Gastroesophageal sphincter (tissue), 4 donors: ENCODE results near the gene DECR2. TPM values are rescaled to one million over a fixed set of nuclear protein-coding genes. Genes with fewer than 3 reads are reported as not detected.

ENCODE experiments used
- ATAC-seq: fragments of 150-250 bp; one replicate; pipeline ENCODE4 v1.9.1; 2016; ENCODE audit warnings: mild to moderate bottlenecking, moderate library complexity
- H3K27ac ChIP-seq, 4 donors: fragments of 200-600 bp; sonication (generic) in 3 of 4; 1 replicate in 3 of 4; 2 replicates in 1 of 4; pipeline ENCODE4 v1.5.1; 2016 to 2019
- H3K27me3 ChIP-seq: fragments of 200-600 bp; sonication (generic); one replicate; pipeline ENCODE4 v1.5.1; 2019
- H3K36me3 ChIP-seq, 2 donors: fragments of 200-600 bp; sonication (generic); one replicate each; pipeline ENCODE4 v1.5.1; 2019; ENCODE audit warnings: control low read depth in 1 of 2
- H3K4me1 ChIP-seq, 3 donors: fragments of 200-600 bp; sonication (generic); 1 replicate in 2 of 3; 2 replicates in 1 of 3; pipeline ENCODE4 v1.5.1; 2016 to 2019; ENCODE audit warnings: control low read depth in 2 of 3
- H3K4me3 ChIP-seq, 2 donors: fragments of 200-600 bp; sonication (generic); one replicate each; pipeline ENCODE4 v1.5.1; 2019; ENCODE audit warnings: mild to moderate bottlenecking in 1 of 2, moderate library complexity in 1 of 2
- H3K9me3 ChIP-seq, 3 donors: fragments of 200-600 bp; sonication (generic); one replicate each; pipeline ENCODE4 v1.5.1; 2017 to 2019; ENCODE audit warnings: control low read depth in 2 of 3
- EP300 ChIP-seq: sonication (generic); formaldehyde crosslinking; IDR thresholded peaks from one replicate; pipeline ENCODE4 v1.6.1; 2017; ENCODE audit warnings: antibody characterized with exemption, mild to moderate bottlenecking
- POLR2A ChIP-seq, 2 donors: fragments of 450-650 bp; IDR thresholded peaks; one replicate each; pipeline ENCODE4 v1.6.1; 2017; ENCODE audit warnings: antibody characterized with exemption in 2 of 2, mild to moderate bottlenecking in 2 of 2, moderate library complexity in 1 of 2
- POLR2AphosphoS5 ChIP-seq: sonication (generic); formaldehyde crosslinking; IDR thresholded peaks from one replicate; pipeline ENCODE4 v1.6.1; 2017; ENCODE audit warnings: antibody characterized with exemption
- WGBS, 2 donors: methylation state at CpG; one replicate each; pipeline ENCODE4 v1.1.5; 2018; ENCODE audit warnings: low coverage in 1 of 2; 5-methylcytosine and 5-hydroxymethylcytosine counted together
- total RNA-seq, 4 donors: library from RNA; depleted of rRNA; stranded (reverse); fragments of >200 nt; gene quantifications; one replicate each; pipeline ENCODE4 v1.1.0, GENCODE V29; 2016
- TF ChIP-seq, protein P1 (sequence below), 4 experiments: fragments of 200-600 bp in 2 of 4; fragments of 450-650 bp in 2 of 4; sonication (generic) in 1 of 4; IDR thresholded peaks; one replicate each; pipeline ENCODE4 v1.5.1; 2017 to 2019; ENCODE audit warnings: antibody characterized with exemption in 4 of 4, mild to moderate bottlenecking in 2 of 4, moderate library complexity in 2 of 4

Gene DECR2
- total RNA-seq, 4 donors from 2014 or later: 11.7 to 25.4 (median 19.9) TPM

GRCh38 chr16:454397-454940 is 52.8 kb downstream of the DECR2 start:
- Histone ChIP-seq H3K9me3 (no peaks in the 10 kb centered on the region), H3K4me1 (peaks cover 0 to 40% (median 8%) of the 10 kb centered on the region in 3 donors), H3K36me3 (no peaks in the 10 kb centered on the region), H3K27me3 (no peaks in the 10 kb centered on the region), H3K4me3 (no peak overlapping the region), H3K27ac (peak overlapping the region in 2 of 4 donors; percentile 9 to 67)
- ATAC-seq: no peak
- WGBS, 2 donors: 86 to 88% methylated on average over 4 to 6 of the region's 13 CpGs
- TF ChIP-seq, protein P1, sequence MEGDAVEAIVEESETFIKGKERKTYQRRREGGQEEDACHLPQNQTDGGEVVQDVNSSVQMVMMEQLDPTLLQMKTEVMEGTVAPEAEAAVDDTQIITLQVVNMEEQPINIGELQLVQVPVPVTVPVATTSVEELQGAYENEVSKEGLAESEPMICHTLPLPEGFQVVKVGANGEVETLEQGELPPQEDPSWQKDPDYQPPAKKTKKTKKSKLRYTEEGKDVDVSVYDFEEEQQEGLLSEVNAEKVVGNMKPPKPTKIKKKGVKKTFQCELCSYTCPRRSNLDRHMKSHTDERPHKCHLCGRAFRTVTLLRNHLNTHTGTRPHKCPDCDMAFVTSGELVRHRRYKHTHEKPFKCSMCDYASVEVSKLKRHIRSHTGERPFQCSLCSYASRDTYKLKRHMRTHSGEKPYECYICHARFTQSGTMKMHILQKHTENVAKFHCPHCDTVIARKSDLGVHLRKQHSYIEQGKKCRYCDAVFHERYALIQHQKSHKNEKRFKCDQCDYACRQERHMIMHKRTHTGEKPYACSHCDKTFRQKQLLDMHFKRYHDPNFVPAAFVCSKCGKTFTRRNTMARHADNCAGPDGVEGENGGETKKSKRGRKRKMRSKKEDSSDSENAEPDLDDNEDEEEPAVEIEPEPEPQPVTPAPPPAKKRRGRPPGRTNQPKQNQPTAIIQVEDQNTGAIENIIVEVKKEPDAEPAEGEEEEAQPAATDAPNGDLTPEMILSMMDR (IDR thresholded peaks at IDR 0.05): no peak
- TF ChIP-seq POLR2A (IDR thresholded peaks at IDR 0.05): no peak
- TF ChIP-seq EP300: no peak
- TF ChIP-seq POLR2AphosphoS5: no peak

- no peak for TF ChIP-seq EP300
- no peak for TF ChIP-seq POLR2A (IDR thresholded peaks at IDR 0.05)
- no peak for TF ChIP-seq POLR2AphosphoS5
- TF ChIP-seq, protein P1 (IDR thresholded peaks at IDR 0.05): no peak
- Histone ChIP-seq H3K4me1 (peaks cover 0 to 38% (median 8%) of the 10 kb centered on the region in 3 donors), H3K36me3 (no peaks in the 10 kb centered on the region), H3K9me3 (no peaks in the 10 kb centered on the region), H3K4me3 (no peak overlapping the region), H3K27ac (no peak overlapping the region), H3K27me3 (no peaks in the 10 kb centered on the region)
- WGBS, 2 donors: 91 to 100% methylated on average over 4 to 11 of the region's 12 CpGs
- ATAC-seq: no peak
Observed at GRCh38 chr16:455453-455852, 53.8 kb downstream of the DECR2 start.

GRCh38 chr16:456891-457483 is 55.3 kb downstream of the DECR2 start:
- Histone ChIP-seq H3K36me3 (peaks cover 0 to 9% of the 10 kb centered on the region in 2 donors), H3K27me3 (no peaks in the 10 kb centered on the region), H3K9me3 (no peaks in the 10 kb centered on the region), H3K4me3 (no peak overlapping the region), H3K27ac (peak overlapping the region in 3 of 4 donors; percentile 18 to 68 (median 59)), H3K4me1 (peaks cover 0 to 34% (median 8%) of the 10 kb centered on the region in 3 donors)
- ATAC-seq: peak; percentile 32
- 32 to 47% methylated on average over 7 to 10 of the region's 11 CpGs for WGBS, 2 donors
- TF ChIP-seq, protein P1 (IDR thresholded peaks at IDR 0.05): peak in 1 of 4 experiments; percentile 24
- no peak for TF ChIP-seq EP300

DNA sequence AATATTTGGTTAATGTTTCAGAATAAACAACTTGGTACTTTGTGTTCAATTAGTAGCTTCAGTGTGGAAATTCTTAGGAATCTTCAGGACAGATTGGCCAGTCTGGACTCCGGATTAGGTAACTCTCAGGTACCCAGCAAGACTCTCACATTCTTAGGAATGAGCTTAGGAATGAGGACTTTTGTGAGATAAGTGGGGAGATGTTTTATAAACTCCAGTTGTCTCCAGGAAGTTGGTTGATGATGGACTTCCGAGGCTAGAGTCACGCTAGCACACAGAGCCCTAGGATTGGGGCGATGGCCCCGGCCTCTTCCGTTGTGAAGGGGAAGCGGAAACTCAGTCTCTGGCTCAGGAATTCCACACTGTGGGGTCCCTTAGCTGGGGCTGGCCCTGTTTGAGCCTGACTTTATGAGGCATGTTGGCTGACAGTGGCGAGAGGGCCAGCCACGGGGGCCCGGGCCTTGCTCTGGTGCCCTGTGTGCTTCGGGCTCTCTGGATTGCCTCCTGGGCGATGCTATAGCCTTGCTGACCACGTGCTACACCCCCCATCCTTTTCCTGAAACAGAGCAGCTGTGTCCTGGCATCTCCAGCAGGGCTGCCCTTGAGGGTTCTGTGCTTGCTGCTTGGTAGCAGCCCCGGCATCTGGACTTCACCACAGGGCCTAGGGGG is 56.2 kb downstream of the DECR2 start:
- peak overlapping the region in 3 of 4 donors; percentile 59 to 79 (median 68) for H3K27ac ChIP-seq
- ATAC-seq: peak; percentile 24
- no peak overlapping the region for H3K4me3 ChIP-seq
- 57 to 83% methylated on average over 1 to 8 of the region's 14 CpGs for WGBS, 2 donors
- peaks cover 0 to 18% of the 10 kb centered on the region in 2 donors for H3K36me3 ChIP-seq
- no peaks in the 10 kb centered on the region for H3K9me3 ChIP-seq
- H3K27me3 ChIP-seq: no peaks in the 10 kb centered on the region
- peaks cover 0 to 34% (median 8%) of the 10 kb centered on the region in 3 donors for H3K4me1 ChIP-seq
- TF ChIP-seq POLR2AphosphoS5: no peak
- TF ChIP-seq, protein P1 (IDR thresholded peaks at IDR 0.05): no peak
- no peak for TF ChIP-seq EP300
- TF ChIP-seq POLR2A (IDR thresholded peaks at IDR 0.05): no peak
